Hepatocyte (in vitro differentiated cells): ENCODE measurements around the gene LRRC41. TPM values are rescaled to one million over a fixed set of nuclear protein-coding genes. Genes with fewer than 3 reads are reported as not detected.

ENCODE experiments used
- DNase-seq: peaks from one replicate; pipeline ENCODE4 v3.0.0-alpha.2; 2016; ENCODE audit warnings: low spot score
- H2AFZ ChIP-seq: fragments of 200-600 bp; sonication (generic); 2 replicates; pipeline ENCODE4 v1.6.0; 2016; ENCODE audit warnings: antibody characterized with exemption, mild to moderate bottlenecking
- H3K27ac ChIP-seq: fragments of 200-600 bp; sonication (generic); 2 replicates; pipeline ENCODE4 v1.5.1; 2016; ENCODE audit warnings: mild to moderate bottlenecking
- H3K27me3 ChIP-seq: fragments of 200-600 bp; sonication (generic); 2 replicates; pipeline ENCODE4 v1.6.1; 2016
- H3K36me3 ChIP-seq: fragments of 200-600 bp; sonication (generic); replicated peaks from 2 replicates; pipeline ENCODE4 v1.5.1; 2016; ENCODE audit warnings: low read depth; ENCODE audit not compliant: insufficient read depth
- H3K4me1 ChIP-seq: fragments of 200-600 bp; sonication (generic); 2 replicates; pipeline ENCODE4 v1.5.1; 2016; ENCODE audit warnings: mild to moderate bottlenecking, moderate library complexity; ENCODE audit not compliant: insufficient read depth
- H3K4me2 ChIP-seq: fragments of 200-600 bp; sonication (generic); 2 replicates; pipeline ENCODE4 v1.6.0; 2016
- H3K4me3 ChIP-seq: fragments of 200-600 bp; sonication (generic); 2 replicates; pipeline ENCODE4 v1.5.1; 2016; ENCODE audit warnings: mild to moderate bottlenecking
- H3K79me2 ChIP-seq: fragments of 200-600 bp; sonication (generic); 2 replicates; pipeline ENCODE4 v1.6.0; 2017; ENCODE audit warnings: mild to moderate bottlenecking
- H3K9me2 ChIP-seq: fragments of 200-600 bp; sonication (generic); replicated peaks from 2 replicates; pipeline ENCODE4 v1.6.0; 2017; ENCODE audit warnings: mild to moderate bottlenecking; ENCODE audit not compliant: insufficient read depth
- H3K9me3 ChIP-seq: fragments of 200-600 bp; sonication (generic); 2 replicates; pipeline ENCODE4 v1.5.1; 2016; ENCODE audit warnings: low read depth, mild to moderate bottlenecking
- H4K20me1 ChIP-seq: fragments of 200-600 bp; sonication (generic); 2 replicates; pipeline ENCODE4 v1.6.0; 2016; ENCODE audit warnings: mild to moderate bottlenecking; ENCODE audit not compliant: insufficient read depth, poor library complexity, severe bottlenecking
- EZH2 ChIP-seq: fragments of 200-600 bp; sonication (generic); IDR thresholded peaks from 2 replicates; pipeline ENCODE4 v1.6.1; 2016; ENCODE audit warnings: antibody characterized with exemption, mild to moderate bottlenecking, borderline replicate concordance
- EZH2phosphoT487 ChIP-seq: fragments of 200-600 bp; sonication (generic); IDR thresholded peaks from one replicate; pipeline ENCODE4 v1.6.1; 2018; ENCODE audit warnings: antibody characterized with exemption, mild to moderate bottlenecking, low read depth, moderate library complexity; ENCODE audit not compliant: unreplicated experiment, severe bottlenecking
- WGBS: methylation state at CpG from one replicate; pipeline ENCODE4 v1.1.6; 2016; ENCODE audit warnings: low lambda C conversion rate; ENCODE audit errors: missing lambda C conversion rate; 5-methylcytosine and 5-hydroxymethylcytosine counted together
- polyA plus RNA-seq: library from polyadenylated mRNA; unstranded; fragments of >200 nt; fragmentation: Nextera tagmentation; extraction: Ambion mirVana; gene quantifications from 2 replicates; pipeline ENCODE4 v1.2.1, GENCODE V29; 2016
- total RNA-seq: library from RNA; depleted of rRNA; stranded (reverse); fragments of >200 nt; gene quantifications from 2 replicates; pipeline ENCODE4 v1.2.3, GENCODE V29; 2014
- TF ChIP-seq, protein P1 (sequence below): fragments of 200-600 bp; sonication (generic); IDR thresholded peaks from 2 replicates; pipeline ENCODE4 v1.5.1; 2016; ENCODE audit warnings: antibody characterized with exemption, mild to moderate bottlenecking; ENCODE audit not compliant: poor library complexity

LRRC41 gene, protein sequence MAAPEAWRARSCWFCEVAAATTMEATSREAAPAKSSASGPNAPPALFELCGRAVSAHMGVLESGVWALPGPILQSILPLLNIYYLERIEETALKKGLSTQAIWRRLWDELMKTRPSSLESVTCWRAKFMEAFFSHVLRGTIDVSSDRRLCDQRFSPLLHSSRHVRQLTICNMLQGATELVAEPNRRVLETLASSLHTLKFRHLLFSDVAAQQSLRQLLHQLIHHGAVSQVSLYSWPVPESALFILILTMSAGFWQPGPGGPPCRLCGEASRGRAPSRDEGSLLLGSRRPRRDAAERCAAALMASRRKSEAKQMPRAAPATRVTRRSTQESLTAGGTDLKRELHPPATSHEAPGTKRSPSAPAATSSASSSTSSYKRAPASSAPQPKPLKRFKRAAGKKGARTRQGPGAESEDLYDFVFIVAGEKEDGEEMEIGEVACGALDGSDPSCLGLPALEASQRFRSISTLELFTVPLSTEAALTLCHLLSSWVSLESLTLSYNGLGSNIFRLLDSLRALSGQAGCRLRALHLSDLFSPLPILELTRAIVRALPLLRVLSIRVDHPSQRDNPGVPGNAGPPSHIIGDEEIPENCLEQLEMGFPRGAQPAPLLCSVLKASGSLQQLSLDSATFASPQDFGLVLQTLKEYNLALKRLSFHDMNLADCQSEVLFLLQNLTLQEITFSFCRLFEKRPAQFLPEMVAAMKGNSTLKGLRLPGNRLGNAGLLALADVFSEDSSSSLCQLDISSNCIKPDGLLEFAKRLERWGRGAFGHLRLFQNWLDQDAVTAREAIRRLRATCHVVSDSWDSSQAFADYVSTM
- total RNA-seq (84.4 and 104 TPM in 2 replicates), polyA plus RNA-seq (113 and 123 TPM in 2 replicates)

DNA sequence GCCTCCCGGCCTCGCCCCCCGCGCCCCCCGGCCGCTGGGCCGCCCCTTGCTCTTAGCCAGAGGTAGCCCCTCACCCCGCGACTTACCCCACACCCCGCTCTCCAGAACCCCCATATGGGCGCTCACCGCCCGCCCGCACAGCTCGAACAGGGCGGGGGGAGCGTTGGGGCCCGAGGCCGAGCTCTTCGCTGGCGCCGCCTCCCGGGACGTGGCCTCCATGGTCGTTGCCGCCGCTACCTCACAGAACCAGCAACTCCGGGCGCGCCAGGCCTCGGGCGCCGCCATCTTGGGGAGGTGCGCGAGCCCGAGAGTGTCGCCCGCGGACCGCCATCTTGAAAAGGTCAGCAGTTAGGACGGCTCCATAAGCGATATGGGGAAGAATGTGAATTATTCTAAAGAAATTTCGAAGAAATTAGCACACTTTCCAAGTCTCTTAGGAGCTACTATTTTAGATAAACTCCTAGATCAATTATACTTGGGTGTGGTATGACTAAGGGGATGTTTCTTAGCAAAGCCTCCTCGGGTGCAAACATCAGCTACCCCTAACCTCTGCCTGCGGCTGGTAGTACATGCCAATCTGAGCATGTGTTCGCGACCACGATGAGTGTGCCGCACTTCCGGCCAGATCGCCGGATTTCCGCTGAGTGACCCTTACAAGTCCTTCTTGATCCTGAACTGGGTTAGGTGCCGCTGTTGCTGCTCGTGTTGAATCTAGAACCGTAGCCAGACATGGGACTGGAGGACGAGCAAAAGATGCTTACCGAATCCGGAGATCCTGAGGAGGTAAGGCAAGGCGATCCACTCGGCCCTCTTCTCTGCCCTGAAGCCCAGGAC lies at the start of gene LRRC41, which contains the start of gene UQCRH:
Gene LRRC41, minus strand, starts transcription at position 579 of the 834 bp plus-strand sequence. Its CDS starts 294 bp downstream, at position 285.
Gene UQCRH, plus strand, starts transcription at position 661 of the 834 bp plus-strand sequence. Its CDS starts 69 bp downstream, at position 730.
- Histone ChIP-seq H3K9me2 (no peaks in the 10 kb centered on the region), H3K4me1 (peaks cover 25% of the 10 kb centered on the region), H3K27me3 (no peaks in the 10 kb centered on the region), H4K20me1 (peaks cover 53% of the 10 kb centered on the region), H3K4me2 (peak within 1 kb of the TSS; percentile 85), H3K4me3 (peak within 1 kb of the TSS; percentile 87), H3K9me3 (no peaks in the 10 kb centered on the region), H3K36me3 (no peaks in the 10 kb centered on the region), H3K27ac (peak within 1 kb of the TSS; percentile 99), H2AFZ (peak within 1 kb of the TSS; percentile 65), H3K79me2 (peaks cover 92% of the 10 kb centered on the region)
- WGBS: under 1% methylated on average over 52 of the region's 61 CpGs
- TF ChIP-seq EZH2phosphoT487 (no peak), EZH2 (no peak)
- TF ChIP-seq, protein P1, sequence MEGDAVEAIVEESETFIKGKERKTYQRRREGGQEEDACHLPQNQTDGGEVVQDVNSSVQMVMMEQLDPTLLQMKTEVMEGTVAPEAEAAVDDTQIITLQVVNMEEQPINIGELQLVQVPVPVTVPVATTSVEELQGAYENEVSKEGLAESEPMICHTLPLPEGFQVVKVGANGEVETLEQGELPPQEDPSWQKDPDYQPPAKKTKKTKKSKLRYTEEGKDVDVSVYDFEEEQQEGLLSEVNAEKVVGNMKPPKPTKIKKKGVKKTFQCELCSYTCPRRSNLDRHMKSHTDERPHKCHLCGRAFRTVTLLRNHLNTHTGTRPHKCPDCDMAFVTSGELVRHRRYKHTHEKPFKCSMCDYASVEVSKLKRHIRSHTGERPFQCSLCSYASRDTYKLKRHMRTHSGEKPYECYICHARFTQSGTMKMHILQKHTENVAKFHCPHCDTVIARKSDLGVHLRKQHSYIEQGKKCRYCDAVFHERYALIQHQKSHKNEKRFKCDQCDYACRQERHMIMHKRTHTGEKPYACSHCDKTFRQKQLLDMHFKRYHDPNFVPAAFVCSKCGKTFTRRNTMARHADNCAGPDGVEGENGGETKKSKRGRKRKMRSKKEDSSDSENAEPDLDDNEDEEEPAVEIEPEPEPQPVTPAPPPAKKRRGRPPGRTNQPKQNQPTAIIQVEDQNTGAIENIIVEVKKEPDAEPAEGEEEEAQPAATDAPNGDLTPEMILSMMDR: no peak
- peak; percentile 97 for DNase-seq

DNA sequence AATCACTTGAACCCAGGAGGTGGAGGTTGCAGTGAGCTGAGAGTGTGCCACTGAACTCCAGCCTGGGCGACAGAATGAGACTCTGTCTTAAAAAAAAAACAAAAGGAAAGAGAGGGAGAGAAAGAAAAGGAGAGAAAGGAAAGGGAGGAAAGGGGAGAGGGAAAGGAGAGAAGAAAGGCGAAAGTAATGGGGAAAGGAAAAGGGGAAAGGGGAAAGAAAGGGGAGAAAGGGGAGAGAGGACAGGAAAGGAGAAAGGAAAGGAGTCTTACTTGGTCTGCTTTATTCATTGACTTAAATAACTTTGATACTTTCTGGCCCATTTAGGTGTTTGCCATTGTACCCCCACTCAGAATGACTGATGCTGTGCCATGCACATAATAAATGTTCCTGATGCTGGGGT lies 48.9 kb upstream of the LRRC41 start:
- H2AFZ ChIP-seq: no peak overlapping the region
- peaks cover 5% of the 10 kb centered on the region for H3K79me2 ChIP-seq
- H3K27ac ChIP-seq: no peak overlapping the region
- 75% methylated on average over 2 of the region's 2 CpGs for WGBS
- H3K36me3 ChIP-seq: peaks cover 5% of the 10 kb centered on the region
- H3K27me3 ChIP-seq: no peaks in the 10 kb centered on the region
- H4K20me1 ChIP-seq: no peaks in the 10 kb centered on the region
- no peak overlapping the region for H3K4me3 ChIP-seq
- H3K4me1 ChIP-seq: no peaks in the 10 kb centered on the region
- no peak overlapping the region for H3K4me2 ChIP-seq
- no peak for TF ChIP-seq EZH2phosphoT487
- TF ChIP-seq, protein P1: no peak
- TF ChIP-seq EZH2: no peak
- no peaks in the 10 kb centered on the region for H3K9me2 ChIP-seq
- DNase-seq: no peak
- H3K9me3 ChIP-seq: no peaks in the 10 kb centered on the region

DNA sequence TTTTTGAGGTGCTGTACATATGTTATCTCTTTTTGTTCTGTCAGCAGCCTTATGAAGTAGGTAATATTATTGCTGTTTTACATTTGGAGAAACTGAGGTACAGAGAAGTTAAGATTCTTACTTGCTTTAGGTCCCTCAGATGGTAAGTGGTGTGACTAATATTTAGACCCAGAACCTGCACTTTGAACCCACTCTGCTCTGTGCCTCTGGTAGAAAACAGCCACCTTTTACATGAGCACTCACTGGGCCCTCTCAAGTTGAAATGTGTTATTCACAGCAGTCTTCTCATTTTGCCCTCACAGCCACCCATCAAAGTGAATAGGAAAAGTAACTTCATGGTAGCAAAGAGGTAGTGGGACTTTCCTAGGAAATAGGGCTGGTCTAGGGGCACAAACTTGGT lies 41.9 kb upstream of the LRRC41 start:
- Histone ChIP-seq H2AFZ (no peak overlapping the region), H3K9me2 (no peaks in the 10 kb centered on the region), H3K27me3 (no peaks in the 10 kb centered on the region), H3K4me1 (no peaks in the 10 kb centered on the region), H3K4me3 (no peak overlapping the region), H3K9me3 (no peaks in the 10 kb centered on the region), H3K79me2 (peaks cover 27% of the 10 kb centered on the region), H4K20me1 (no peaks in the 10 kb centered on the region), H3K4me2 (no peak overlapping the region), H3K36me3 (peaks cover 5% of the 10 kb centered on the region), H3K27ac (no peak overlapping the region)
- no peak for DNase-seq
- TF ChIP-seq, protein P1: no peak
- no peak for TF ChIP-seq EZH2
- TF ChIP-seq EZH2phosphoT487: no peak
